Inflammatory macrophage treated with lipopolysaccharide for 1 hour (primary cell): Measurements from ENCODE around the gene PRDM11.

Experiments used
- DNase-seq, 2 donors: peaks; one replicate each; pipeline ENCODE4 v3.0.0-alpha.2; 2020 to 2022

Gene PRDM11

GRCh38 chr11:45178223-45178622, 31.8 kb downstream of the PRDM11 start:
- no peak for DNase-seq

DNA sequence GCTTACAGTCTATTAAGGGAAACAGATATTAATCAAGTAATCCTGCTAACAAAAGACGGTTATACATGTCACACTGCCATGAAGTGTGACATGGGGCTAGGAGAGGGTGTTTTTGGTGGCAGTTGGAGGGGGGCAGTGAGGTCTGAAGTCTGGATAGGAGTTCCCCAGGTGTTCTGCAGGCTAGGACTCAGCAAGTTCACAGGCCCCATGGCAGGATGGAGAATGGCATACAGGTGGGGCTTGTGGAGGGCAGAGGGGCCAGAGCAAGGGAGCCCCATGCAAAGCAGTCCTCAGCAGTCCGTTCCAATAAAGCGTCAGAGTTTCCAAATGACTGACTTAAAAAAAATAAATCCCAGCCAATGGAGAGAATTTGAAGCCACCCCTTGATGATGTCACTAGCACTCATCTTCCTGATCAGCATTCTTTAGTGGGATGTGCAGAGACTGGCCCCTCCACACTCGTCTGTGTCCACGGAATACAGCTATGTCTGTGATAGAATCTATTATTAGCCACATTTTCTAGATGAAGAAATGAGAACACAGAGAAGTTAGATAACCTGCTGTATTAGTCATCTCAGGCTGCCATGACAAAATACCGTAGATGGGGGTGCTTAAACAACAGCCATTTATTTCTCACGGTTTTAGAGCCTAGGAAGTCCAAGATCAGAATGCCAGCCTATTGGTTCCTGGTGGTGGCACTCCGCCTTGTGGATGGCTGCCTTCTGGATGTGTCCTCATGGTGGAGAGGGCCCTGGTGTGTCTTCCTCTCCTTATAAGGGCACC, 32.6 kb downstream of the PRDM11 start:
- DNase-seq = no peak

DNA sequence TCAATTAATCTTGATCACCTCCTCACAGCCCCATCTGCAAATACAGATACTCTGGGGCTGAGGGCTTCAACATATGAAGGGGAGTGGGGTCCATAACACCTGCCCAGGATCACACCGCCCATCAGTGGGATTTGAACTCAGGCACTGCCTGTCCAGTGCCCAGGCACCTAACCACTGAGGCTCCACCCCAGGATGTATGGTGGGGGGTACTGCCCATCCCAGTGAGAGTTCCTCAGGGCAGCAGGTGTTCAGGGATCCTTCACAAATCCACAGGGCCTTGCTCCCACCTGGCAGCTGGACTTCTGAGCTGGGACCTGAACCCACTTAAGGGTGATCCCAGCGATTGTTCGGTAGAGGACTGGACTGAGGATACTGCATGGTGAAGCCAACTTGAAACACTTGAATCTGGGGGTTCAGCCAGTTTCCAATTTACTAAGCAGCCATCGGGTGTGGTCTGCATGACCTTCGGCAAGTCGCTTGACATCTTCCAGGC, 33.3 kb downstream of the PRDM11 start:
- no peak for DNase-seq

DNA sequence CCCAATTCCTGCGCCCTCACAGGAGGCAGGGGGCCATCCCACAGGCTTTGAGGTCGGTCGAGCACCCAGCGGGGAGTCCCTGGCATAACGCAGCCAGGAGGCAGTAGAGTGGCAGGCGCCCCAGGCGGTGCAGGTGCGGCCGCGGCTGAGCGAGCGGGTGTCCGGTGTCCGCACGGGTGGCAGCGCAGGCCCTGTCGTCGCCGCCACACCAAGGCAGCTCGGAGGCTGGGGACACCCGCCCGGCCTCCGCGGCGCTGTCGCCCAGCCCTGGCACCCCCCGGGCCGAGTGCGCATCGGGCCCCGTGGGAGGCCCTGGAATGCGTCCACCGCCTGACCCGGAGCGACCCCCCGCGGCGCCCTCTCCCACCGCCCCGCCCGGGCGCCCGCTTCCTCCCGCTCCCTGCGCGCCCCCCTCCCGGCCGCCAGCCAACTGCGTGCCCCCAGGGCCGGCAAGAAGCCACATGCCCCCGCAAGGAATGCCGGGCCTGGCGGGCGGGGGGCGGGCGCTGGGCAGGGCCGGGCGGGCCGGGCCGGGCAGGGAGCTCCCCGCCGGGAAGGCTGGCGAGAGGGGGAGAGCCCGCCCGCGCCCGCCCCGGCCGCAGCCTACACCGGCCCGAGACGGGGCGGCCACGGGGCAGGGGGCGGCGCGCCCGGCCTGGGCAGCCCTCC, 33.9 kb downstream of the PRDM11 start:
- peak in 1 of 2 donors; percentile 6 for DNase-seq

GRCh38 chr11:45180848-45181192, 34.4 kb downstream of the PRDM11 start:
- DNase-seq = peak; percentile 26 to 47

- DNase-seq = no peak
These were observed 34.9 kb downstream of the PRDM11 start for GRCh38 chr11:45181193-45181888.

DNA sequence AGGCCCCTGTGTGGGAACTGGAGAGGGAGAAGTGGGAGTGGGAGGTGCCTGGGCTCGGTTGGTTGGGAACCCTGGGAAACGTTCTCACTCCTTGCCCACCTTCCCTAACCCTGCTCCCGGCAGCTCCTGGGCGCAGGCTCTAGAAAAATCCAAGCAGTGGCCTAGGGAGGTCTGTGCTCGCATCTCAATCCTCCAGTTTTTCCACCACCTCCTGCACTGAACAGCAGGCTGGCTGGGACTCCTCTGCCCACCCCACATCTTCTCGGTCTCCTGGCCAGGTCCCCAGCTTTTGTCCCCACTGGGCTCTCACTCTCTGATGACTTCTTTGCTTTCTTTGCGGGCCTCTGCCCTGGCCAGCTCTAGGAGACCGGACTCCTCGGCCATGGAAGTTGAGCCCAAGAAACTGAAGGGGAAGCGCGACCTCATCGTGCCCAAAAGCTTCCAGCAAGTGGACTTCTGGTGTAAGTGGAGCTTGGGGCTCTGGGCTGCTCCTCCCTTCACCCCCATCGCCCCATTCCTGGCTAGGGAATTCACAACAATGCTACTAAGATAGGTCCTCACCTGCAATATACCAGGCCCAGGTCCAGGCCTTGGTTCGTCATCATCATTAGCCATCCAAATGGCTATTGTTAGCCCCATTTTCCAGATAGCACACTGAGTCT, 35.6 kb downstream of the PRDM11 start:
- DNase-seq = no peak

DNA sequence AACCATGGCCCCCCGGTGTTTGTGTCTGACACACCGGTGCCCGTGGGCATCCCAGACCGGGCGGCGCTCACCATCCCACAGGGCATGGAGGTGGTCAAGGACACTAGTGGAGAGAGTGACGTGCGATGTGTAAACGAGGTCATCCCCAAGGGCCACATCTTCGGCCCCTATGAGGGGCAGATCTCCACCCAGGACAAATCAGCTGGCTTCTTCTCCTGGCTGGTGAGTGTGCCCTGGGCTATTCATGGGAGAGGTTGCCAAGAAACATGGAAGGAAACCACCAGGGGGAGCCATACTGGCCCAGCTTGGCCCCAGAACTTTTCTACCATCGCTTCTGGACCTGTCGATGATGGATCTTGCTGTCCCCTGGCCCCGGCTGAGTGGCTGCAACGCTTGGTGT, 36.5 kb downstream of the PRDM11 start:
- peak; percentile 16 to 50 for DNase-seq

DNA sequence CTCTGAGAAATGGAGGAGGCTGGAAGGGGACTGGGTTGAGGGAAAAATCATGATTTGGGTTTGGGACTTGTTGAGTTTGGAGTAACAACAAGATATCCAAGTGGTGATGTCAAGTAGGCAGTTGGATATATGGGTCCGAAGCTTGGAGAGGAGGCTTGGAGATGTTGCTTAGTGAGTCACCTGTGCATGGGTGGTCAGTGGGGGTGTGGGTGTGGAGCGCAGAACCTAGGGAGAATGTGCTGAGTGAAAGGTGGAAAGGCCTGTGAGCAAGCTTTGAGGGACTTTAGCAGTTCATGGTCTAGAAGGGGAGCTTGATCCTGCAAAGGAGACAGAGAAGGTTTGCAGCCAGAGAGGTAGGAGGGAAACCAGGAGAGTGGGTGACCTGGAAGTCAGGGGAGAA, 38.2 kb downstream of the PRDM11 start:
- DNase-seq = no peak

- no peak for DNase-seq
These were observed 38.8 kb downstream of the PRDM11 start for GRCh38 chr11:45185228-45185729.

DNA sequence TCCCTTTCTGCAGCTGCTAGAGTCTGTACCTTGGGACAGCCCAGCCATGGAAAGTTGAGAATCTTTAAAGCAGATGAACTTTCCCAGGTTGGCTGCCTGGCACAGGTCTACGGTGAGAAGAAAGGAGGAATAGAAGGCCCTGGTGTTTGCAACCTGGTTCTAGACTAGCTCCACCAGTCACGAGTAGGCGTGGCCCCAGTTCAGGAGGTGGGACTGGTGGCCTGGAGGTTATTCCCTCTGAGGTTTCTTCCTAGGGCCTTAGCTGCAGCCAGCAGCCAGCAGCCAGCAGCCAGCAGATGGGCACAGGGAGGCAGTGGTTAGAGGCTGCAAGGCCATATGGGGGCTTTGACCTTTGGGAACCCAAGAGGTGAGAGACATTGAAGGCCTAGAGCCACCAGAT, 40.9 kb downstream of the PRDM11 start:
- no peak for DNase-seq

- no peak for DNase-seq
These were observed 41.7 kb downstream of the PRDM11 start for GRCh38 chr11:45188127-45188526.

DNA sequence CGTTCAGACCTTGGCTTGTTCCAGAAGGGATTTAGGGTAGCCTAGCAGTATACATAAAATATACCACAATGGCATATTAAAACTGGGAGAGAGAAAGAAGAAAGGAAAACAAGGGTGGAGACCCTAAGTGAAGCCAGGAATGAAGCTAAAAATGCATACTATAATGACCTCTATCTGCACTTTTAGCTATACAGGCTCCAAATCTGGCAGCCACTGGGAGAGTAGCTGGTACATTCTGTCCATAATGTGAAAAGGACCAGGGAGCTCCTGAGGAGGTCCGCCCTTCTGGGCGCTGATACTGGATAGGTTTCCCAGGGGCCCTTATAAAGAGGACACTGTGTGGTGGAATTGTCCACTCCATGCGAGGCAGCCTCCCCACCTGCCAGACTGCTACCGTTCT, 42.8 kb downstream of the PRDM11 start:
- DNase-seq = no peak

DNA sequence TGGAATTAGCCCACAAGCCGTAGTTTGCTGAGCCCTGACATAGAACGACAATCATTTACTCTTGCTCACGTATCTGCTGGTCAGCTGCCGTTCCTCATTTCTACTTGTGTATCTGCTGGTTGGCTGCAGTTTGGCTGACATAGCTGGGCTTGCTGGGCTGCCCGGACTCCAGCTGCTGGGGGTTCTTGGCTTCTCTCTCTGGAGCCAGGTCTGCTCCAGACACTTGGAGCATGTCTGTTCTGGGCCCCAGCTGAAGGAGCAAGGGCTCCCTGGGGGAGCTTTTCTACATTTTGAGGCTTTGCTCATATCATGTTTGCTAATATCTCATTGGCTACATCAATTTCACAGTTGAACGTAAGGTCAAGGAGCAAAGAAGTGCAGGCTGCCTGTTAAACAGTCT, 47.3 kb downstream of the PRDM11 start:
- no peak for DNase-seq

- no peak for DNase-seq
These were observed 58.3 kb downstream of the PRDM11 start for GRCh38 chr11:45204761-45205160.

GRCh38 chr11:45205978-45206377, 59.5 kb downstream of the PRDM11 start:
- DNase-seq = no peak

DNA sequence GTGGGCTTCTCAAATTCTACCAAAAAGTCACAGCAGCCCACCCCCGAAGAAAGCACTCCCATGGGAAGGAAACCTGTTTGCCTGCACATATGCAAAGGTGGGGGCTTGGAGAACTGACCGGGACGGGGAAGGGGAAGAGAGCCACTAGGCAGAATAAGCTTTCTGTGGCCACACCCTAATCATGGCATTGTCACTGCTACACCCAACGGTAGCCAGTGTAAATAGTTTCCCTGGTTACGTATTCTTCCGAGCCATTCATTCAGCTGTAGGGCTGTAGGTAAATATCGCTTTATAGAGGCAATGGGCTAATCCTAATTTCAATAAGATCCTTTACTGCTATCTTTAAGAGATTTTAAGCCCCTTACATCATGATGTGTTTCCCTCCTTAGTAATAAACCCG, 61.7 kb downstream of the PRDM11 start:
- no peak for DNase-seq

DNA sequence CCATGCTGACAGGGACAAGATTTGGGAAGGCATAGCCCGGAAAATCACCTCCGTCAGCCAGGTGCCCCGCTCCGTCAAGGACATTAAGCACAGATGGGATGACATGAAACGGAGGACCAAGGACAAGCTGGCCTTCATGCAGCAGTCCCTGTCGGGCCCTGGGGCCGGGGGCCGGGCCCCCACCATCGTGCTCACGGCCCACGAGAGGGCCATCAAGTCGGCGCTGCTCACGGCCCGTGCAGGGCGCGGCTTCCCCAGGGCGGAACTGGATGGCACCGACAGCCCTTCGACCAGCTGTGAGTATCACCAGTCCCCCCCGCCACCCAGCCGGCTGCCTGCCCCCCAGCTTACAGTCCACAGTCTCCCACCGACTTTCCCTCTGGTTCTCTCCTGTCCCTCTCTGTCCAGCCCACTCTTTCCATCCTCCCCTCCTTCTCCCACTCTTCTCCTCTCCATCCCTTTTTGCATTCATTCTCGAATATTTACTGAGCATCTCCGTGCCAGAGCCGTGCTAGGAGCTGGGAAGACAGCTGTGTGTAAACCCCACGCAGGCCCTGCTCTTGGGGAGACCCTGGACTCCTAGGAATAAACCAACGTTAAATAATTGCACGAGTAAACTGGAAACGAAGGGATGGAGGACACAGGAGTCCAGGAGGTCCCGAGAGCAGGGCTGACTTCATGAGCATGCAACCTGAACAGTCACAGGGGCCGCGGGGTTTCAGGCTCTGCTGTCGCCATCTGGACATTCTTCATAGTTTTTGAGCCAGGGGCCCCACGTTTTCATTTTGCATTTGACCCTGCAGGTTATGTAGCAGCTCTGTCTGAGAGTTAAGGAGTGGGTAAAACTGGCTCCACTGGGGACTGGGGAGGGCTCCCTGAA, 62.8 kb downstream of the PRDM11 start:
- DNase-seq = no peak

DNA sequence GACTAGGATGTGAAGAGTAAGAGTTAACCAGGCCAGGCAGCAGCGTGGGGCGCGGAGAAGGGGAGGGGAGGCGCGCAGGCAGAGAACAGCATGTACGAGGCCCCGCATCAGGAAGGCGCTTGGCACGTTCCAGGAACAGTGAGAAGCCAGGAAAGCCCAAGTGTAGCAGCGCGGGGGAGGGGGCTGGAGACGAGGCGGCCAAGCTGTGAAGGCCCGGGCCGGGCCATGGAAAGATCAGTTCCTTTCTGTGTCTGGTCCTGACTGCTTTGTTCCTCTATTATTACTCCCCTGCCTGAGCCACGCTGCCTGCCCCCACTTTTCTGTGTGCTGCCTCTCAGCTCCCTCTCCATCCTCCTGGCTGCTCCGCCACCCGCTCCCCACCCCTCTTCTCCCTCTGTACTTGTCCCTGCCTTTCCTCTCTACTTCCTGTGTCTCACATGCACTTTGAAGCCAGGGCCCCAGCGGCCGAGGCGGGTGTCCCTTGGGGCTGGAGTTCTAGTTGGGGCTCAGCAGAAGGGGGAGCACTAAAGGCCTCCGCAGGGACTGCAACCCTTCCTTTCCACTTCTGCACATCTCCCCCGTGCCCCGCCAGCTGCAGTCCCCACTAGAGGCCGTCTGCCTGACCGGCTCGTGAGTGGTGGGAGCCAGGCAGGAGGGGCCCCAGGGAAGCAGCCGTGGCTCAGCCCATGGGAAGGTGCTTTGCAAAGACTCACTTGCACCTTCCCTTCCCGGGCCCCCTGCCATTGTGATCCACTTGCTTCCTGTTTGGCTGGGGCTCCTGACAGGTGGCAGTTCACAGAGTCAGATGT, 63.7 kb downstream of the PRDM11 start:
- no peak for DNase-seq

DNA sequence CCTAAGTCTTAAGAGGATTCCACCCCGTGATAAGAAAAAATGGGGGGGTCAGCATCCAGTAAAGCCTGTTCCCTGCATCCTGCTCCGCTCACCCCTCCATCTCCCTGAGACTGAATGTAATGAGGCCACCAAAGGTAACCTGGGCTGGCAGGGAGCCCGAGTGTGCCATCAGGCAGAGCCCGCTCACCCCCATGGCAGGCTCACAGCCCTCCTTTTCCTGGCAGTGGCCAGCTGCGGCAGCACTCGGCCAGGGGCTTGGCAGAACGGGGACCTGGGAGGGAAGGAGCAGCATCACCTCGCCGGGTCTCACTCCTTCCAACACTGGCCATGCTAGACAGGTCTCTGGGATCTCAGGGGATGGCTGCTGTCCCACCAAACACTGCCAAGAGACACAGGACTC, 64.4 kb downstream of the PRDM11 start:
- DNase-seq = no peak

GRCh38 chr11:45211732-45212131, 65.3 kb downstream of the PRDM11 start:
- DNase-seq = no peak
